GM18499 (cell line): ENCODE results near the gene DAB1.
"Not testable (repeated sequence)": the region's sequence is repeated elsewhere in the genome, so short reads cannot be mapped to it uniquely, and the experiment has no call there.

ENCODE experiments used
- ATAC-seq: cut with Tn5 transposase; IDR thresholded peaks from one replicate; pipeline ENCODE4 v1.9.1; 2021; ENCODE audit warnings: moderate number of reproducible peaks; ENCODE audit not compliant: insufficient read depth, unreplicated experiment

The DAB1 gene

GRCh38 chr1:57102561-57103326, 321.1 kb downstream of the DAB1 start:
- no peak for ATAC-seq

GRCh38 chr1:57101209-57101608, 322.7 kb downstream of the DAB1 start:
- ATAC-seq, result no peak

GRCh38 chr1:57094749-57095148, 329.1 kb downstream of the DAB1 start:
- ATAC-seq, result no peak

GRCh38 chr1:57093122-57093521, 330.7 kb downstream of the DAB1 start:
- ATAC-seq, result no peak

GRCh38 chr1:57091642-57092041, 332.2 kb downstream of the DAB1 start:
- no peak for ATAC-seq

GRCh38 chr1:57089855-57090254, 334.0 kb downstream of the DAB1 start:
- ATAC-seq, result no peak

GRCh38 chr1:57089221-57089620, 334.6 kb downstream of the DAB1 start:
- ATAC-seq, result no peak

GRCh38 chr1:57088653-57089052, 335.2 kb downstream of the DAB1 start:
- ATAC-seq, result no peak

GRCh38 chr1:57087660-57088059, 336.2 kb downstream of the DAB1 start:
- not testable (repeated sequence) for ATAC-seq

GRCh38 chr1:57086154-57086553, 337.7 kb downstream of the DAB1 start:
- no peak for ATAC-seq

GRCh38 chr1:57084701-57085100, 339.2 kb downstream of the DAB1 start:
- no peak for ATAC-seq

GRCh38 chr1:57082711-57083439, 341.0 kb downstream of the DAB1 start:
- no peak for ATAC-seq

- ATAC-seq, result no peak
Observed at GRCh38 chr1:57079454-57080157, 344.3 kb downstream of the DAB1 start.

- ATAC-seq, result no peak
Observed at GRCh38 chr1:57072401-57073110, 351.3 kb downstream of the DAB1 start.

- no peak for ATAC-seq
Observed at GRCh38 chr1:57067863-57068262, 356.0 kb downstream of the DAB1 start.

GRCh38 chr1:57066980-57067610, 356.8 kb downstream of the DAB1 start:
- no peak for ATAC-seq

GRCh38 chr1:57065442-57065841, 358.4 kb downstream of the DAB1 start:
- ATAC-seq, result no peak

GRCh38 chr1:57064379-57065140, 359.3 kb downstream of the DAB1 start:
- no peak for ATAC-seq

- ATAC-seq, result no peak
Observed at GRCh38 chr1:57063406-57064125, 360.3 kb downstream of the DAB1 start.
